GM11168 (cell line): ENCODE results near the gene DBN1.

Source experiments
- in situ Hi-C: fragments of 300-500 bp; cut with MboI; formaldehyde crosslinking; loops from one replicate; pipeline ENCODE4 v1.12.0; 2022; ENCODE audit warnings: low sequenced_read_pairs; ENCODE audit not compliant: unreplicated experiment

DBN1 gene

DNA sequence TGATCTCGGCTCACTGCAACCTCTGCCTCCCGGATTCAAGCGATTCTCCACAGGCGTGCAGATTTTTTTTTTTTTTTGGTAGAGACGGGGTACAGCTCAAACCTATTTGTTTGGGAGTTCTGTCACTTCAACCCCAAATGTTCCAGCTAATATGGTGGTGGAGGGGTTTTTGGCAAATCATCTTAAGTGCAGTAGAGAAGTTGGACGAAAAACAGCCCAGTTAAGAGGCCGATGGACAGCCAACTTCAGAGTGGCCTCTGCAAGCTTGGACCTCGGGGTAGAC is 27.6 kb downstream of the DBN1 start:
- in situ Hi-C loops: loop anchor here (5.0 kb wide), 1 partner anchor 39 kb away; the partner anchor contains the start of gene F12

- in situ Hi-C loops: loop anchor here (5.0 kb wide), 1 partner anchor 38 kb away; the partner anchor contains the start of gene F12
Observed at GRCh38 chr5:177445052-177445916, 28.1 kb downstream of the DBN1 start.

- in situ Hi-C loops: loop anchor here (5.0 kb wide), 1 partner anchor 37 kb away; the partner anchor contains the start of gene F12
Observed at GRCh38 chr5:177444106-177445051, 29.1 kb downstream of the DBN1 start.

DNA sequence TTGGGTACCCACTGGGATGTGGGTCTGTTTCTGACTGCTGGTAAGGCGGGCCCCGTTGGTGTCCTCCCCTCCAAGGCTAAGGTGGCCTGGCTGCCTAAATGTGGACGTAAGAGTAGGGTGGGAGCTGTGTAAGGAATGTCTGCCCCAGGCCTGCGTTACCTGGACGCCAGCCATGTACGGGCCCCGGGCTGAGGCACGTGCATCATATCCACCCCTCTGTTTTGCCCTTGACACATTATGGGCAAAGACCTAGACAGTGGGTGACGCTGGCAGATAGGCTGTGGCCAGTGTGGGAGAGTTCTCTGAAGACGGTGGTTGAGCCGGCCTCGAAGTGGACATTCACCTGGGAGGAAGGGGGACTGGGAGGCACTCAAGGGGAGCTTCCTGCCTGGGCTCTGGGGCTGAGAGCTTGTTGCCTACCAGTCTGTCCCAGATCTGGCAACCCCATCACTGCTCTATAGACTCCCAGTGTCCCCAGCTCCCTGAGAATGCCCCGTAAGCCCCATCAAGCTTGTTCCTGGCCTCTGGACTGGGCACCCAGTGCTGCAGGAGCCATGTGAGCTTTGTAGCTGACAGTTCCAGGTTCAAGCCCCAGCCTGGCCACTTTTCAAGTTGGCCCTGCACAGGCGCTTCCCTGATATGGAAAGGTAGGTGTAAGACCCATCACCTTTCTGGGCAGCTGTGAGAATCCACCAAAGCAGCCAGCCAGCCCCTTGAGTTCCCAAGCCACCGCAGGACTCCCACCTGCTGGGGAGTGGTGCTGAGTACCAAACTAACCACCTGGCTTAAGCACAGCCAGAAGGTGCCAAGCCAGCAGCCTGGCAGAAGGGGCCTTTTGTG is 30.1 kb downstream of the DBN1 start:
- in situ Hi-C loops: no loop called here

DNA sequence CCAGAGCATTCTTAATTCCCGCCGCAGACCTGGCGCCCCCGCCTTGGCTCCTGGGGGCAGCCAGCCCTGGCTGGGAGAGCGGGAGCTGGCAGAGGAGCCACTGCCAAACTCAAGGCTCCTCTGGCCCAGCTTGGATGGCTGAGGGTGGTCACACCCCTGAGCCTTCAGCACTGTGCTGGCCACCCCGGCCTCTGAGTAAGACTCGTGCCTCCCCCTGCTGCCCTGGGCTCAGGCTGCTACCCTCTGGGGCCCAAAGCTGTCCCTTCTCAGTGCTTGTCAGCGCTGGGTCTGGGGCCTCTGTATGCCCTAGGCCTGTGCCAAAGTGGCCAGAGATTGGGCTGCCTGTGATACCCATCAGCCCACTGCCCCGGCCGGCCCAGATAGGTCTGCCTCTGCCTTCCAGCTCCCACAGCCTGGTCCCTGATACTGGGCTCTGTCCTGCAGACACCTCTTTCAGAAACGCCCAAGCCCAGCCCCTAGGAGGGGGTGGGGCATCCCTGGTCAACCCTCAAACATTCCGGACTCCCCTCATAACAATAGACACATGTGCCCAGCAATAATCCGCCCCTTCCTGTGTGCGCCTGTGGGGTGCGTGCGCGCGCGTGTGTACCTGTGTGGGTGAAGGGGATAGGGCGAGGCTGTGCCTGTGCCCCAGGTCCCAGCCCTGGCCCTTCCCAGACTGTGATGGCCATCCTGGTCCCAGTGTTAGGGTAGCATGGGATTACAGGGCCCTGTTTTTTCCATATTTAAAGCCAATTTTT is 31.2 kb downstream of the DBN1 start:
- in situ Hi-C loops: no loop called here

DNA sequence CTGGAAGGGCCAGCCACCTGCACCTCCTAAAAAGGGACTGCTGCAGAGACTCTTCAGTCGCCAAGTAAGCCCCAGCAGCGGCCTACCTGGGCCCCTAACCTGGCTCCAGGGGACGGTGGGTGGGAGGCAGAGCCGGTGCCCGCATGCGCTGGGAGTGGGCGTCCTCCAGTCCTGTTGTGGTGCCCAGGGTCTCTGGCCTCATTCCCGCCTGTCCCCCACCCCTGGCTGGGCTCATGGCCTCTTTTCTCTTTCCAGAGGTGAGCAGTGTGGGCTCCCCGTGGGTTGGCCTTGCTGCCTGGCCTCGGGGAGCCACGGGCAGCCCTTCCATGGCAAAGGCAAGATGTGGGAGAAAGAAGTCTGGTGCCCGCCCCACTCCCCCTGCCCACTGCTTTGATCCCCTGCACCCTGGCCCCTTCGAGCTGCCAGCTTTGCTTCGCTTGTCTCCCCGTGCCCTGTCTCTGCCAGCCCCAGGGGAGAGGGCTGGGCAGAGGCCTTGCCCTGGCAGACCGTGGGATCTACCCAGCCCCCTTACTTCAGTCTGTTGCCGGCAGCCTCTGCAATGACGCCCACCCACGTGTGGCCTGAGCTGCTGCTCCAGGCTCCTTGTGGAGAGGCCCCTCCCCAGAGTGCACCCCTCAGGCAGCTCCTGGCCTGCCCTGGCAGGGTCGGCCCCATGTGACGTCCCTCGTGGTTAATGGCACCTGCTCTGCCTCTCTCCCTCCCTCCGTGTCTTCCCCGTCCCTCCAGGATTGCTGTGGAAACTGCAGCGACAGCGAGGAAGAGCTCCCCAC is 32.2 kb downstream of the DBN1 start:
- in situ Hi-C loops: no loop called here

DNA sequence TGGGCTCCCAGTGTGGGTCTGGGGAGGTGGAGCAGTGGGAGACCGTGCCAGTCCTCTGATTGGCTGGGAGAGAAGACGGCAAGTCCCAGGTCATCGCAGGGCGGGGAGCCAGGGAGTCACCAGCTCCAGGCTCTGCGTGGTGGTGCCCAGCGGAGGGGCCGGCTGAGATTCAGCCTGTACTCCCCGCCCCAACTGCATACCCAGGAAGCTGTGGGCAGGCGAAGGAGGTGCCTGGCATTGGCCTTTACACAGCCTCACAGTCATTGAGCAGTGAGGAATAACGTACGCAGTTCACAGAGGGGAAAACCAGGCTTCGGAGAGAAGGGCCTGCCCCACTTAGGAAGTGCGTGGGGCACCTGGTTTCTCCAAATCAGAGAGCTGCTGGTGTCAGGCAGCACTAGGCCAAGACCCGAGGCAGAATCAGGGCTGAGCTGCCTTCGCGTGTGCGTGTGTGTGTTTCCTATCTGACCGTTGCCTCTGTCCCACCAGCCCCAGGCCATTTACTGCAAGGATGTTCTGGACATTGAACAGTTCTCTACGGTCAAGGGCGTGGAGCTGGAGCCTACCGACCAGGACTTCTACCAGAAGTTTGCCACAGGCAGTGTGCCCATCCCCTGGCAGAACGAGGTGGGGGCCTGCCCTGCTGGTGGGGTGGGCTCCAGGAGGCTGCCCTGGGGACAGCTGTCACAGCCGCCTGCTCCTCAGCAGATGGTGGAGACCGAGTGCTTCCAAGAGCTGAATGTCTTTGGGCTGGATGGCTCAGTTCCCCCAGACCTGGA is 33.0 kb downstream of the DBN1 start:
- in situ Hi-C loops: no loop called here

DNA sequence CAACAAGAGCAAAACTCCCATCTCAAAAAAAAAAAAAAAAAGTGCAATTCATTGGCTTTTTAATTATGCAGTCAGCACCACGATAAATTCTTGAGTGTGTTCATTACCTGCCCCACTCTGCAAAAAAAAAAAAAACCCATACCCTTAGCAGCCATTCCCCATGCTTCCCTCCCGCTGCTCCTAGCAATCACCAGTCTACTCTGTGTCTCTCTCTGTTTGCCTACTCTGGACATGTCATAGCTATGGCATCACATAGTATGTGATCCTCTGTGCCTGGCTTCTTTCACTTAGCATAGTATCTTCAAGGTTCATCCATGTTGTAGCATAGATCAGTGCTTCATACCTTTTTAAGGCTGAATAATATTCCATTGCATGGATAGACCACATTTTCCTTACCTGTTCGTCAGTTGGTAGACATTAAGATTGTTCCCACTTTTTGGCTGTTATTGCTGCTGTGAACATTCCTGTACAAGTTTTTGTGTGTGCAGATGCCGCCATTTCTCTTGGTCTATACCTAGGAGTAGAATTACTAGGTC is 33.8 kb downstream of the DBN1 start:
- in situ Hi-C loops: no loop called here

DNA sequence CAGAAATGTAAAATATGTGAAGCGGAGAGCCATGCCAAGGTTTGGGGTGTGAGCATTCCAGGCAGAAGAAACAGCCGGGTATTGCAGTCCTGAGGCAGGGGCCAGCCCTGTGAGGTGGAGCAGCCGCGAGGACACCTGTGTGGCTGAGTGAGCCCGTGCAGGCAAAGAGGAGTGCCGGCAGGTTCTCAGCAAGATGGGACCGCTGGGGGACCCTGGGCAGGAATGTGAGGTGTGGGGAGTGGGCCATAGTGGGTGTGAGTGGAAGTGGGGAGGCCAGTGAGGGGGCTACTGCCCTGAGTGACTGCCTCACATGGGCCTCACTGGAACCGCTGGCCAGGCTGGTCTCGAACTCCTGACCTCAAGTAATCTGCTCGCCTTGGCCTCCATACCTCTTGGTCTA is 35.0 kb downstream of the DBN1 start:
- in situ Hi-C loops: no loop called here

DNA sequence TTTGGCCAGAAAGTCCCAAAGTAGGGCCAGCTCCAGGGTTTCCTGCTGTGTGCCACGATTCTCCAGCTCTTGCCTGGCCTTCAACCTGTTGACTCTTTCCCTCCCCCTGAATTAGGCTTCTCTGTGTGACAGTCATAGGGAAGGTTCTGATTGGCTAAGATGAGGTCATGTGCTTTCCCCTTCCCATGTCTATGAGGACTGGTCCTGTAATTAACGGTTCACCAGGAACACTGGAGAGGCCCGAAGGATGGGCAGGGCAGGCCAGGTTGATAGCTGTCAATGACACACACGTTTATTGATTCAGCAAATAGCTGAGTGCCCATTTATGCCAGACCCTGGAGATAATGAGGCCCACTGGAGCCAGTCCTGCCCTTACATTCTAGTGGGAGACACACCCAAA is 35.8 kb downstream of the DBN1 start:
- in situ Hi-C loops: no loop called here

DNA sequence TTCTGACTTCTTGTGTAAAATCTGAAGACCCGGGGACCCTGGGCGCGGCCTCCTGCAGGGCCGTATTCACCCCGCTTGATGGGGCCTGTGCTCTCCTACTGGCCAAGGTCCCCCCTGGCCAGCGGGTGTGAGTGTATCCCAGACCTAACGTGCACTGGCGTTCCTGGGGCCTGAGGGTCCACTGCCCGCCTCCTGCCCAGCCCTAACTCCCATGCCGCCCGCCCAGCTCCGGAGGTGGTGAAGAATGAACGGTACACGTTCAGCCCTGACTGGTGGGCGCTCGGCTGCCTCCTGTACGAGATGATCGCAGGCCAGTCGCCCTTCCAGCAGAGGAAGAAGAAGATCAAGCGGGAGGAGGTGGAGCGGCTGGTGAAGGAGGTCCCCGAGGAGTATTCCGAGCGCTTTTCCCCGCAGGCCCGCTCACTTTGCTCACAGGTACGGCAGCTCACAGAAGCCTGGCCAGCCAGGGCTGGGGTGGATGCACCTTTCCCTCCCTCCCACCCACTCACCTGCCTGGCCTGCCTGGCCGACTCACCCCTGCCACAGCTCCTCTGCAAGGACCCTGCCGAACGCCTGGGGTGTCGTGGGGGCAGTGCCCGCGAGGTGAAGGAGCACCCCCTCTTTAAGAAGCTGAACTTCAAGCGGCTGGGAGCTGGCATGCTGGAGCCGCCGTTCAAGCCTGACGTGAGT is 37.4 kb downstream of the DBN1 start:
- in situ Hi-C loops: no loop called here

GRCh38 chr5:177434942-177435738 is 38.3 kb downstream of the DBN1 start:
- in situ Hi-C loops: no loop called here

DNA sequence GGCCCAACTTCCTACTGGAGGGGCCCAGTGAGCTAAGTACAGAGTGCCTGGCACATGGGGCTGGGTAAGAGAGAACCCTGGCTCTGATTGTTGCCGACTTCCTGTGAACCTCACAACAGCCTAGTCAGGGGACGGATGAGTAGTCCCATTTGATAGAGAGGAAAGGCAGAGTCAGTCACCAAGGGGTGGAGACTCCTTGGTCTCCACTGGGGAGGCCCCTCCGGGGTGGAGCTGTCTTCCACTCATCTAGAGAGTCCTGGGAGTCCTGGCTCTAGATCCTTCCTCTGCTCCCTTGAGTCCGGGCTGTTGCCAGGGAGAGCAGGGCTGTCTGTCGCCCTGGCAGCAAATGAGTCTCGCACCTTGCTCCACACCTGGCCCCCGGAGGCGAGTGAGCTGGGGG is 39.0 kb downstream of the DBN1 start:
- in situ Hi-C loops: no loop called here

DNA sequence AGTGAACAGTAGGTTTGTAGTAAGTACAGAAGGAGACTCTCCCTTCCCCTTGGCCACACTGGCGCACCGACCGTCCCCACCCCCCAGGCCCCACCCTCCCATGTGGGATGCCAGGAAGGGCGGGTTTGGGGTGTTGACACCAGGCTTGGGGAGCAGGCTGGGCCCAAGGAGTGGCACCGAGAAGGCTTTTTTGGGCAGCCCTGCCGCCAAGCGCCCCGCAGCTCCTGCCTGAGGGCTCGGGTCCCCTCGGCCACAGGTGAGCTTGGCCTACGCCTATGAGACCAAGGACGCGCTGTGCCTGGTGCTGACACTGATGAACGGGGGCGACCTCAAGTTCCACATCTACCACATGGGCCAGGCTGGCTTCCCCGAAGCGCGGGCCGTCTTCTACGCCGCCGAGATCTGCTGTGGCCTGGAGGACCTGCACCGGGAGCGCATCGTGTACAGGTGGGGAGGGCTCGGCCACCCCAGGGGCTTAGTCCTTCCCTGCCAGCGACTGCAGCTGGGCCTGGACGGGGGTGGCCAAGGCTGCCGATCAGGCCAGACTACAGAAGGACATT is 39.7 kb downstream of the DBN1 start:
- in situ Hi-C loops: no loop called here

- in situ Hi-C loops: no loop called here
Observed at GRCh38 chr5:177432839-177433657, 40.4 kb downstream of the DBN1 start.
